H1 (cell line): ENCODE measurements around the gene NENF. TPM values are rescaled to one million over a fixed set of nuclear protein-coding genes. Genes with fewer than 3 reads are reported as not detected.

Source experiments
- CTCF ChIA-PET: fragments of 300-600 bp; sonication (Branson Sonifier 250); formaldehyde crosslinking; loops from one replicate; lab custom pipeline; 2021; ENCODE audit not compliant: partially characterized antibody; lab: Charles Lee
- POLR2A ChIA-PET: fragments of 300-600 bp; sonication (Branson Sonifier 250); formaldehyde crosslinking; loops from one replicate; lab custom pipeline; 2021; ENCODE audit warnings: inconsistent platforms; ENCODE audit not compliant: partially characterized antibody; lab: Charles Lee
- DNase-seq, 2 experiments: peaks; one replicate each; pipeline versions ENCODE4 v3.0.0 to v3.0.0-alpha.2; 2010 to 2022; ENCODE audit warnings: low spot score in 2 of 2, low read depth in 1 of 2, mixed read lengths in 1 of 2
- FAIRE-seq: peaks from 2 replicates; lab custom pipeline; 2011; peaks lifted over from hg19 to GRCh38; lab: Jason Lieb, UNC
- H2AFZ ChIP-seq: 2 replicates; pipeline ENCODE4 v1.8.1; 2012; ENCODE audit warnings: low read length, inconsistent platforms
- H2AK5ac ChIP-seq: 2 replicates; pipeline ENCODE4 v1.6.1; 2013; ENCODE audit warnings: low read depth, low read length
- H2BK120ac ChIP-seq: replicated peaks from 2 replicates; pipeline ENCODE3; 2013; ENCODE audit warnings: low read depth, low read length, inconsistent platforms
- H2BK12ac ChIP-seq: 2 replicates; pipeline ENCODE4 v1.6.1; 2013; ENCODE audit warnings: low read depth, low read length
- H2BK15ac ChIP-seq: 2 replicates; pipeline ENCODE4 v1.6.1; 2013; ENCODE audit warnings: low read length
- H2BK20ac ChIP-seq: 2 replicates; pipeline ENCODE4 v1.6.1; 2013; ENCODE audit warnings: low read length
- H2BK5ac ChIP-seq: 2 replicates; pipeline ENCODE4 v1.6.1; 2013; ENCODE audit warnings: low read depth, low read length
- H3K14ac ChIP-seq: 2 replicates; pipeline ENCODE4 v1.6.1; 2013; ENCODE audit warnings: inconsistent platforms; ENCODE audit not compliant: insufficient read length
- H3K18ac ChIP-seq: 2 replicates; pipeline ENCODE4 v1.6.1; 2013; ENCODE audit warnings: low read length; ENCODE audit errors: extremely low read depth
- H3K23ac ChIP-seq: 2 replicates; pipeline ENCODE4 v1.6.1; 2013; ENCODE audit warnings: inconsistent platforms; ENCODE audit not compliant: insufficient read length
- H3K23me2 ChIP-seq: 2 replicates; pipeline ENCODE4 v1.6.1; 2013; ENCODE audit warnings: low read depth, low read length
- H3K27ac ChIP-seq: 2 replicates; pipeline ENCODE4 v1.6.1; 2011; ENCODE audit warnings: low read depth, low read length, inconsistent platforms
- H3K27me3 ChIP-seq, 4 experiments: replicated peaks in 1 of 4; 1 replicate in 1 of 4; 2 replicates in 3 of 4; pipeline versions ENCODE4 v1.6.1 to v1.8.1; 2011 to 2013; ENCODE audit warnings: low read length in 3 of 4, mild to moderate bottlenecking in 3 of 4, inconsistent platforms in 2 of 4, mixed read lengths in 2 of 4, moderate library complexity in 1 of 4; ENCODE audit not compliant: control insufficient read depth in 3 of 4, insufficient read depth in 3 of 4; ENCODE audit errors: extremely low read depth in 1 of 4
- H3K36me3 ChIP-seq, 4 experiments: 2 replicates each; pipeline versions ENCODE4 v1.6.1 to v1.8.1; 2011 to 2013; ENCODE audit warnings: mild to moderate bottlenecking in 4 of 4, low read length in 3 of 4, moderate library complexity in 2 of 4, control low read depth in 1 of 4, inconsistent platforms in 1 of 4; ENCODE audit not compliant: insufficient read depth in 4 of 4, control insufficient read depth in 2 of 4
- H3K4ac ChIP-seq: replicated peaks from 2 replicates; pipeline ENCODE3; 2013; ENCODE audit warnings: low read length, low read depth, mixed read lengths, inconsistent platforms; ENCODE audit not compliant: insufficient read length
- H3K4me1 ChIP-seq, 4 experiments: replicated peaks in 1 of 4; 1 replicate in 1 of 4; 2 replicates in 3 of 4; pipeline versions ENCODE4 v1.6.1 to v1.8.1; 2011 to 2013; ENCODE audit warnings: low read length in 3 of 4, inconsistent platforms in 2 of 4, mixed read lengths in 1 of 4; ENCODE audit not compliant: insufficient read depth in 4 of 4, control insufficient read depth in 3 of 4
- H3K4me2 ChIP-seq, 2 experiments: 2 replicates each; pipeline versions ENCODE4 v1.6.1 to v1.8.1; 2011 to 2013; ENCODE audit warnings: low read depth in 2 of 2, low read length in 2 of 2, control low read depth in 1 of 2, inconsistent platforms in 1 of 2, mild to moderate bottlenecking in 1 of 2; ENCODE audit not compliant: insufficient read depth in 1 of 2
- H3K4me3 ChIP-seq, 4 experiments: fragments of 200-600, 300-600 bp in 1 of 4; sonication (generic), shearing (Covaris generic), sonication (Bioruptor Twin) in 1 of 4; 2 replicates each; pipeline versions ENCODE4 v1.5.1 to v1.8.1; 2011 to 2016; ENCODE audit warnings: low read length in 4 of 4, low read depth in 3 of 4, control low read depth in 2 of 4, inconsistent platforms in 2 of 4, mild to moderate bottlenecking in 2 of 4, mixed read lengths in 1 of 4, moderate library complexity in 1 of 4; ENCODE audit not compliant: insufficient read depth in 2 of 4; ENCODE audit errors: extremely low read depth in 1 of 4
- H3K56ac ChIP-seq: replicated peaks from 2 replicates; pipeline ENCODE3; 2013; ENCODE audit warnings: low read depth, mild to moderate bottlenecking, mixed read lengths, low read length, inconsistent platforms; ENCODE audit not compliant: insufficient read length
- H3K79me1 ChIP-seq: 2 replicates; pipeline ENCODE4 v1.6.1; 2013; ENCODE audit warnings: low read depth, low read length, control low read depth
- H3K79me2 ChIP-seq, 2 experiments: 2 replicates each; pipeline versions ENCODE4 v1.6.1 to v1.8.1; 2012 to 2013; ENCODE audit warnings: low read length in 2 of 2, mild to moderate bottlenecking in 2 of 2, inconsistent platforms in 1 of 2; ENCODE audit not compliant: insufficient read depth in 2 of 2, control insufficient read depth in 1 of 2
- H3K9ac ChIP-seq, 4 experiments: replicated peaks in 1 of 4; 1 replicate in 1 of 4; 2 replicates in 3 of 4; pipeline versions ENCODE4 v1.6.1 to v1.8.1; 2011 to 2013; ENCODE audit warnings: low read depth in 3 of 4, low read length in 3 of 4, control low read depth in 2 of 4, mild to moderate bottlenecking in 2 of 4, moderate library complexity in 2 of 4, inconsistent platforms in 1 of 4; ENCODE audit errors: extremely low read depth in 1 of 4
- H3K9me3 ChIP-seq, 2 experiments: 2 replicates each; pipeline versions ENCODE4 v1.6.1 to v1.8.1; 2012 to 2013; ENCODE audit warnings: mild to moderate bottlenecking in 2 of 2, moderate library complexity in 2 of 2, control low read depth in 1 of 2, inconsistent platforms in 1 of 2, low read depth in 1 of 2, low read length in 1 of 2, mixed read lengths in 1 of 2; ENCODE audit not compliant: insufficient read depth in 2 of 2
- H4K20me1 ChIP-seq, 2 experiments: replicated peaks in 1 of 2; 2 replicates each; pipeline versions ENCODE3 to v1.8.1; 2011 to 2013; ENCODE audit warnings: inconsistent platforms in 2 of 2, low read length in 2 of 2, mild to moderate bottlenecking in 1 of 2; ENCODE audit not compliant: insufficient read depth in 2 of 2, control insufficient read depth in 1 of 2
- H4K5ac ChIP-seq: 2 replicates; pipeline ENCODE4 v1.6.1; 2013; ENCODE audit warnings: low read length, low read depth, mixed read lengths, inconsistent platforms; ENCODE audit not compliant: insufficient read length
- H4K8ac ChIP-seq: 2 replicates; pipeline ENCODE4 v1.8.0; 2013; ENCODE audit warnings: mild to moderate bottlenecking, moderate library complexity, low read length, inconsistent platforms; ENCODE audit not compliant: insufficient read depth; ENCODE audit errors: extremely low read depth
- H4K91ac ChIP-seq: replicated peaks from 2 replicates; pipeline ENCODE3; 2013; ENCODE audit warnings: low read length, mixed read lengths, inconsistent platforms; ENCODE audit not compliant: insufficient read length
- JUN ChIP-seq: IDR thresholded peaks from 2 replicates; pipeline ENCODE4 v1.6.1; 2011; ENCODE audit warnings: low read depth, mild to moderate bottlenecking, improper control_type of control experiment, low read length
- NANOG ChIP-seq: IDR thresholded peaks from 2 replicates; pipeline ENCODE4 v1.6.1; 2011; ENCODE audit warnings: low read length, low read depth, mild to moderate bottlenecking, inconsistent platforms; ENCODE audit not compliant: insufficient read depth, poor library complexity, severe bottlenecking
- RFX5 ChIP-seq: IDR thresholded peaks from 2 replicates; pipeline ENCODE4 v1.6.1; 2011; ENCODE audit warnings: low read depth, low read length, improper control_type of control experiment, borderline replicate concordance
- USF2 ChIP-seq: IDR thresholded peaks from 2 replicates; pipeline ENCODE4 v1.6.1; 2011; ENCODE audit warnings: low read length, improper control_type of control experiment
- WGBS, 2 experiments: shearing (Covaris generic) in 1 of 2; methylation state at CpG; one replicate each; pipeline versions ENCODE4 v1.1.6 to v1.1.7; 2013 to 2015; ENCODE audit warnings: low lambda C conversion rate in 2 of 2, mixed read lengths in 2 of 2, inconsistent platforms in 1 of 2, low coverage in 1 of 2, missing lambda C conversion rate in 1 of 2; ENCODE audit not compliant: insufficient replicate concordance in 2 of 2, insufficient coverage in 1 of 2, insufficient read length in 1 of 2; ENCODE audit errors: extremely low coverage in 1 of 2, missing lambda C conversion rate in 1 of 2; 5-methylcytosine and 5-hydroxymethylcytosine counted together
- polyA plus RNA-seq, 7 experiments: library from polyadenylated mRNA; depleted of rRNA in 3 of 7; stranded (reverse) in 5 of 7; unstranded in 2 of 7; fragments of >200 nt in 5 of 7; fragments of 200-250 nt in 2 of 7; gene quantifications; 1 replicate in 5 of 7; 2 replicates in 1 of 7; 4 replicates in 1 of 7; pipeline versions ENCODE4 v1.2.1 to v1.2.3, GENCODE V29; 2011 to 2013; ENCODE audit warnings: missing spikeins in 2 of 7, mixed read lengths in 2 of 7
- total RNA-seq: library from RNA; stranded (reverse); fragmentation: NEBNext Ultra II Directional; extraction: Animal tissue kit (Norgen Biotek cat#: 25700); gene quantifications from 2 replicates; pipeline ENCODE4 v1.2.1, GENCODE V29; 2021

The NENF gene
- total and polyA plus RNA-seq, 2 of the 8 experiments (the other 6 are each of a cell fraction or from before 2014, with no cell fraction given): 27.0 to 28.0 TPM

GRCh38 chr1:212396638-212397037 is 36.1 kb upstream of the NENF start:
- H3K27me3 ChIP-seq: no peaks in the 10 kb centered on the region
- no peak for FAIRE-seq
- H3K23ac ChIP-seq: no peak overlapping the region
- no peaks in the 10 kb centered on the region for H3K23me2 ChIP-seq
- H2BK120ac ChIP-seq: no peak overlapping the region
- H4K91ac ChIP-seq: no peak overlapping the region
- no peak overlapping the region for H3K9ac ChIP-seq
- no peaks in the 10 kb centered on the region; the same call in 1 of the 2 replicates for H3K79me1 ChIP-seq
- peaks cover 0 to 29% (median 9%) of the 10 kb centered on the region in 4 experiments; a peak in 4 of 8 replicates for H3K36me3 ChIP-seq
- no peak overlapping the region for H2AFZ ChIP-seq
- no peak overlapping the region for H2AK5ac ChIP-seq
- H3K18ac ChIP-seq: no peak overlapping the region
- DNase-seq: no peak
- no peak overlapping the region for H3K14ac ChIP-seq
- ChIA-PET CTCF (interaction anchor here (0.6 kb wide), 3 partner anchors 18 to 1328 kb away, joined by 3 read pairs; partner anchors contain the start of gene PACC1), POLR2A (no interaction called here)
- H3K4me2 ChIP-seq: no peak overlapping the region
- no peak overlapping the region for H2BK5ac ChIP-seq
- H3K4me3 ChIP-seq: no peak overlapping the region
- H4K20me1 ChIP-seq: no peaks in the 10 kb centered on the region
- H3K4me1 ChIP-seq: no peaks in the 10 kb centered on the region
- no peak for TF ChIP-seq USF2
- TF ChIP-seq JUN: no peak
- no peak for TF ChIP-seq NANOG
- TF ChIP-seq RFX5: no peak
- peaks cover 7 to 11% of the 10 kb centered on the region in 2 experiments; a peak in 2 of 4 replicates for H3K9me3 ChIP-seq
- no peak overlapping the region for H2BK12ac ChIP-seq
- H2BK15ac ChIP-seq: no peak overlapping the region
- no peak overlapping the region for H3K4ac ChIP-seq
- no peak overlapping the region for H4K5ac ChIP-seq
- peaks cover 0 to 8% of the 10 kb centered on the region in 2 experiments; a peak in 1 of 4 replicates for H3K79me2 ChIP-seq
- no peak overlapping the region for H4K8ac ChIP-seq
- H3K56ac ChIP-seq: no peak overlapping the region
- 94% methylated on average over 3 of the region's 3 CpGs; no CpG with 5 or more reads in 1 of the 2 experiments for WGBS, 2 experiments
- no peak overlapping the region for H2BK20ac ChIP-seq
- H3K27ac ChIP-seq: no peak overlapping the region
